ENCODE results near the gene NTSR2. TPM values are rescaled to one million over a fixed set of nuclear protein-coding genes. Genes with fewer than 3 reads are reported as not detected.

NTSR2 gene
- polyA plus RNA-seq, 2 of the 4 experiments (the other 2 are of a cell fraction) = not detected

- no peak overlapping the region for H3K27ac ChIP-seq
- CTCF ChIA-PET = interaction anchor here (1.0 to 35.7 kb wide), 9 partner anchors 8 to 547 kb away, joined by 3 to 700 read pairs (median 17); partner anchors contain the start of gene NTSR2
- no peak overlapping the region for H3K4me3 ChIP-seq
- DNase-seq (ENCODE audit: low read depth in 1 of 2, low spot score in 1 of 2) = no peak
- H3K4me1 ChIP-seq = peaks cover 7% of the 10 kb centered on the region; the same call in 2 of the 3 replicates
- no peaks in the 10 kb centered on the region for H3K9me3 ChIP-seq
- no peak overlapping the region for H3K4me2 ChIP-seq
- 61% methylated on average over 11 of the region's 13 CpGs for WGBS (ENCODE audit: missing lambda C conversion rate)
- FAIRE-seq = no peak
- no peak for ATAC-seq
- TF ChIP-seq CTCF (IDR thresholded peaks at IDR 0.05) (no peak), JUN (IDR thresholded peaks at IDR 0.05) (no peak), KDM1A (IDR thresholded peaks at IDR 0.05; ENCODE audit: low read depth) (no peak), KDM5A (IDR thresholded peaks at IDR 0.05) (no peak), MAX (IDR thresholded peaks at IDR 0.05) (no peak), E2F6 (IDR thresholded peaks at IDR 0.05; ENCODE audit: borderline replicate concordance, low read depth) (no peak), ELK1 (IDR thresholded peaks at IDR 0.05; ENCODE audit: low read depth, low read length) (no peak), USF2 (IDR thresholded peaks at IDR 0.05) (no peak)
- POLR2A ChIA-PET = no interaction called here
These were observed 9.6 kb upstream of the NTSR2 start for GRCh38 chr2:11679486-11680181.

- FAIRE-seq (no peak), DNase-seq (ENCODE audit: low read depth in 1 of 2, low spot score in 1 of 2) (no peak), ATAC-seq (no peak)
- Histone ChIP-seq H3K9me3 (no peaks in the 10 kb centered on the region), H3K27ac (no peak overlapping the region), H3K4me3 (no peak overlapping the region), H3K4me2 (no peak overlapping the region), H3K4me1 (peaks cover 7% of the 10 kb centered on the region; the same call in 2 of the 3 replicates)
- TF ChIP-seq NR3C1 (IDR thresholded peaks at IDR 0.05) (no peak), CHD2 (IDR thresholded peaks at IDR 0.05; ENCODE audit: low read length, partially characterized antibody) (no peak), ZC3H11A (IDR thresholded peaks at IDR 0.05) (no peak), SREBF2 (IDR thresholded peaks at IDR 0.05) (no peak), RNF2 (IDR thresholded peaks at IDR 0.05; ENCODE audit: borderline replicate concordance, low read depth) (no peak), RFX5 (IDR thresholded peaks at IDR 0.05) (no peak), FOSL2 (IDR thresholded peaks at IDR 0.05) (no peak), FOSL2 (CRISPR knock-in tag; IDR thresholded peaks at IDR 0.05) (no peak)
- ChIA-PET POLR2A (no interaction called here), CTCF (interaction anchor here (1.0 to 35.7 kb wide), 5 partner anchors 9 to 546 kb away, joined by 3 to 700 read pairs (median 4); a partner anchor contains a TSS)
- 63% methylated on average over 7 of the region's 7 CpGs for WGBS (ENCODE audit: missing lambda C conversion rate)
These were observed 9.0 kb upstream of the NTSR2 start for GRCh38 chr2:11679016-11679415.

GRCh38 chr2:11678306-11678960, 8.4 kb upstream of the NTSR2 start:
- CTCF ChIA-PET = interaction anchor here (1.0 to 35.7 kb wide), 5 partner anchors 9 to 545 kb away, joined by 3 to 700 read pairs (median 4); a partner anchor contains a TSS
- POLR2A ChIA-PET = no interaction called here
- DNase-seq (ENCODE audit: low read depth in 1 of 2, low spot score in 1 of 2) (no peak), FAIRE-seq (no peak), ATAC-seq (no peak)
- H3K4me1 ChIP-seq = peaks cover 7% of the 10 kb centered on the region; the same call in 2 of the 3 replicates
- no peak for TF ChIP-seq CHD4 (IDR thresholded peaks at IDR 0.05; ENCODE audit: borderline replicate concordance)
- no peak for TF ChIP-seq ZC3H11A (IDR thresholded peaks at IDR 0.05)
- TF ChIP-seq RARB (CRISPR knock-in tag; IDR thresholded peaks at IDR 0.05) = no peak
- no peak for TF ChIP-seq HES2 (IDR thresholded peaks at IDR 0.05)
- TF ChIP-seq RNF2 (IDR thresholded peaks at IDR 0.05; ENCODE audit: borderline replicate concordance, low read depth) = no peak
- TF ChIP-seq ZSCAN20 (CRISPR knock-in tag; IDR thresholded peaks at IDR 0.05) = no peak
- no peak for TF ChIP-seq RAD21 (conservative IDR thresholded peaks at IDR 0.05 in 1 of 2, IDR thresholded peaks at IDR 0.05 in 1 of 2)
- TF ChIP-seq EHMT2 (IDR thresholded peaks at IDR 0.05; ENCODE audit: low read depth) = no peak
- TF ChIP-seq EP300 (IDR thresholded peaks at IDR 0.05) = no peak
- no peak for TF ChIP-seq RFX5 (IDR thresholded peaks at IDR 0.05)
- H3K4me2 ChIP-seq = no peak overlapping the region
- 43% methylated on average over 14 of the region's 14 CpGs for WGBS (ENCODE audit: missing lambda C conversion rate)
- no peak overlapping the region for H3K27ac ChIP-seq
- no peaks in the 10 kb centered on the region for H3K9me3 ChIP-seq
- no peak overlapping the region for H3K4me3 ChIP-seq

Measured in A549 (cell line).